AG20443 (cell line): Measurements from ENCODE around the gene THRAP3.

Experiments
- DNase-seq: peaks from one replicate; pipeline ENCODE4 v3.0.0; 2012; ENCODE audit warnings: low spot score, mixed read lengths

THRAP3 gene

GRCh38 chr1:36297062-36297461 is 72.8 kb downstream of the THRAP3 start:
- no peak for DNase-seq

DNA sequence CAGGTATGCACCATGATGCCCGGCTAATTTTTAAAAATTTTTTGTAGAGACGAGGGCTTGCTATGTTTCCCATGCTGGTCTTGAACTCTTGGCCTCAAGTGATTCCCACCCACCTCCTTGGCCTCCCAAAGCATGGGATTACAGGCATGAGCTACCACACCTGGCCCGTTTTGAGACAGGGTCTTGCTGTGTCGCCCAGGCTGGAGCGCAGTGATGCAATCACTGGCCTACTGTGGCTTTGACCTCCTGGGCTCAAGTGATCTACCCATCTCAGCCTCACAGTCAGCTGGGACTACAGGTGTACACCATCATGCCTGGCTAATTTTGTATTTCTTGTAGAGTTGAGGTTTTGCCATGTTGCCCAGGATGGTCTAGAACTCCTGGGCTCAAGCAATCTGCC is 74.4 kb downstream of the THRAP3 start:
- no peak for DNase-seq

GRCh38 chr1:36300526-36300925 is 76.3 kb downstream of the THRAP3 start:
- no peak for DNase-seq

- DNase-seq, result no peak
Measured at GRCh38 chr1:36301220-36301619, 77.0 kb downstream of the THRAP3 start.

DNA sequence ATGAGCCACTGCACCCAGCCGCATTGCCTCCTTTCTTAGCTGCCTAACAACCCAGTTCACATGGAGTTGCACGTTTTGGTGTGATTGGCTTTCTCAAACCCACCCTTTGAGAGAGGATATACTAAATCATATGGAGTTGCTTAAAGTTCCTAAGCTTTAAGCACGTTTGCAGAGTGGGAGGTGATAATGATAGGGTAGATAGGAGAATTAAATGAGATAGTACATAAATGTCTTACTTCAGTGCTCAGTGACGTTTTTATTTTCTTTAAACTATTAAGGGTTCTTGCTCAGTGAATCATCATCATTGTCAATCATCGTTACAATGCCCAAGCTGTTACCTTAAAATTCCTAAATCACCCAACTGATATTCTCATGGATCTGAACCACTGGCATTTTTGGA is 79.0 kb downstream of the THRAP3 start:
- no peak for DNase-seq

DNA sequence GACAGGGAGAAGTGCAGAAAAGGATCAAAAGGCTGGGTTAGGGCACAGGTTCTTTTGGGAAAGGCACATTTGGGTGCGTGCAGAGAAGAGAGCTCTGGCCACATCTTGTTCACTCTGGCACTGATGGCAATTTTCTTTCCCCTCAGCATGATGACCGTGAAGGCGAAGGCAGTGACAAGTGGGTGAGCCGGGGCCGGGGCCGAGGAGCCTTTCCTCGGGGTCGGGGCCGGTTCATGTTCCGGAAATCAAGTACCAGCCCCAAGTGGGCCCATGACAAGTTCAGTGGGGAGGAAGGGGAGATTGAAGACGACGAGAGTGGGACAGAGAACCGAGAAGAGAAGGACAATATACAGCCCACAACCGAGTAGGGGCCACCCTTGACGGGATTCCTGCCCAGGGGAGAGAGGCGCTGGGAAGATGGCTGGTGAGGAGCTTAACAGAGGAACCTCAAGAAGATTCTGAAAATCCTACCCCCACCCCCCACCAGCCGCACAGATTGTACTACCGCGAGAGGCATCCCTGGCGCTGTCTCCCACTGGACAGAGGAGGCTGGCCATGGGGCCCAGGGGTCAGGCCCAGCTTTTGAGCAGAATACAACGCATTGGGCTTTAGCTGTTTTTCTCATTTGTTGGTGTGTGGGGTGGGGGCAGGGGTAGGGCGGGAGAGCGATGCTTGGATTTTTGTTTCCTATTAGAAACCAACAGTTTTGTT is 79.6 kb downstream of the THRAP3 start:
- DNase-seq, result no peak

DNA sequence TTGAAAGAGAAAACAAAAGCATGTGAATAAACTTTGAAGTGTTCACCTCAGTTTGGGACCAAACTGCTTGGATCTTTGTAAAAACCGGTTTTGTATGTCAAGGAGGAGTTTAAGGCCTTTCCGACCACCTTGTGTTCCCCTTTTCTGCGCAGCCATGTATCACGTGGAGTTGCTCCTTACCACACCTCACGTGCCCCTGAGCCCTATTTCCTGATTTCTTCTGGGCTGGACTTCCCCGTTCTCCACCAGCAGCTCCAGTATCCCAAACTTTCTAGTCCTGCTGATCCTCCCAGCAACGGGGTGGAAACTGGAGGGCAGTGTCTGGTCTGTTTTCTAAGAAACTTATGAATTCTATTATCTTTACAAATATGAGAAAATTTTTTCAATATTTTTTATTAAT is 80.3 kb downstream of the THRAP3 start:
- DNase-seq, result no peak

DNA sequence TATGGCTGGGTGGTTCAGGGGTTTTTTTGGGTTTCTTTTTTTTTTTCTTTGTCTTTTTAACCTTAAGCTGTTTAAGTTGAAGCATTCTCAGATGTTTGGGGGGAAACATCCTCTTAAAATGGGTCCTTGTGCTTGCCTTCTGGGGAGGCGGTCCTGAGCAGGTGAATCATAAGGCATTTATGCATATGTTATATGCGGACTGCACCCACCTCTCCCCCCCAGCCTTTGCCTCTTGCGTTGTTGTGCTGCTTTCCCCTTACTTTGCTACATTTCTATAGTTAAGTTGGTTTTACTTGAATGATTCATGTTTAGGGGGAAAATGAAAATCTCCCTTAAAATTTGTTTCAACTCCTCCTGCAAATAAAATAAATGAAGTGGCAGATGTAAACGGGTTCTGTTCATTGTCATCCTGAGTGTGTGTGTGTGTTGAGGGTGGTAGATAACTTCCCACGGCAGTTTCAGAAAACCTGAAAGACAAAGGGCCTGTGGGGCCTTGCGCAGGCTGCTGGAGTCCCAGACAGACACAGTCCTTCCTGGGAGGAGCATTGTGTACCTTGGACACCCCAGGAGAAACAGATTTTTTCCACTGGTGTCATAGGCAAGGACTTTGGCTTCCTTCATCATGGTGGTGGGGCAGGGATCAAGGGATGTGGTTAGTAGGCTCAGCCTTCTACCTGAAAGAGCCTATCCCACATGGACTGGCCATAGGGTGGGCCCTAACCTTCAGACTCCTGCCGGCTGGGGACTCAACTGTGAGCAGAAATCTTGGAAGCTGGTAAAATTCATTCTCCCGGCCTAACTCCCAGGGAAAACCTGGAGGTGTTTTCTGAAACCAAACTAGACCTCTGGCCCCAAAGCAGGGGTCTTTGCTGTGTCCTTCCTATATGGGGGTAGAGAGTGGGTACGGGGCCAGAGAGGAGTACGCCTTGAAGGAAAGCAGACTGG is 81.0 kb downstream of the THRAP3 start:
- DNase-seq, result no peak

GRCh38 chr1:36305915-36306209 is 81.6 kb downstream of the THRAP3 start:
- no peak for DNase-seq

GRCh38 chr1:36306210-36306901 is 82.1 kb downstream of the THRAP3 start, which contains the start of gene SH3D21:
Gene SH3D21 (plus strand): TSS chr1:36306368. CDS start chr1:36306421, 53 bp downstream.
- DNase-seq, result peak; percentile 56

DNA sequence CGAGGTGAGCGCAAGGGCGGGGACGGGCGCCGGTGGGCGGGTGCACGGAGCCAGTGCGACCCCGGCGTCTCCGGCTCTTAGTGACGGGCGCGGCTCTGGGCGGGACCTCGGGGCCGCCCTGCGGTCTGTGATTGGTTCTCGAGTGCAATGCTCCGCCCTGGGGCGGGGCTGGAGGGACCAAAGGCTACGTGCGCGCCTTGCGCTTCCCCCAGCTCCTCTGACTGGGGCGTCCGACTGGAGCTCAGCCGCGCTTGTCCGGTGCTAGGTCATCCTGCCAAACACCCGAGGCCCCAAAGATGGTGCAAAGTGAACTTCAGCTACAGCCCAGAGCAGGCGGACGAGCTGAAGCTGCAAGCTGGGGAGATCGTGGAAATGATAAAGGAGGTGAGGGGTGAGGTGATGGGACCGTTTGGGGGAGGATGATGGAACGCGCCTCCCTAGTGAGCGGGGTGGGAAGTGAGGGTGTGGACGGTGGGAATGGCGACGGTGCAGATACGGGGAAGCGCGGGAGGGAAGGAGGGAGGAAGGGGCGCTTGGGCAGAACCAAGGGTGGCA is 82.7 kb downstream of the THRAP3 start:
- peak; percentile 98 for DNase-seq

- DNase-seq, result no peak
Measured at GRCh38 chr1:36307601-36308330, 83.5 kb downstream of the THRAP3 start.

DNA sequence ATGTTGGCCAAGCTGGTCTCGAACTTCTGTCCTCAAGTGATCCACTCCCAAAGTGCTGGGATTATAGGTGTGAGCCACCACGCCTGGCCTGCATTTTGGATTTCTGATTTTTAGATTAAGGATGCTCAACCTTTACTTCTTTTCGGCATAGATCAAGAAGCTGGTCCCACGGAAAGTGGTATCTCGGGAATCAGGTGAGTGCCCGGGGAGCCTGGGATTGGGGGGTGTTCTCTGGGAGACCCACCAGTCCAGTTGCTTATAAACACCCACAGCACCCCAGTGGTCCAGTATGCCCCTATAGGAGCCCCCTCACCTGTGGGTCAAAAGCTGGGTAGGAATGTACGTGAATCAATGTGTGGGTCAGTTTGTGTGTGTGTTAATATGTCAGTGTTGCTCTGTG is 85.2 kb downstream of the THRAP3 start:
- DNase-seq, result no peak

- no peak for DNase-seq
Measured at GRCh38 chr1:36320291-36320761, 96.1 kb downstream of the THRAP3 start.

- no peak for DNase-seq
Measured at GRCh38 chr1:36320767-36321118, 96.5 kb downstream of the THRAP3 start.

GRCh38 chr1:36321119-36321951 is 97.1 kb downstream of the THRAP3 start:
- peak; percentile 95 for DNase-seq

DNA sequence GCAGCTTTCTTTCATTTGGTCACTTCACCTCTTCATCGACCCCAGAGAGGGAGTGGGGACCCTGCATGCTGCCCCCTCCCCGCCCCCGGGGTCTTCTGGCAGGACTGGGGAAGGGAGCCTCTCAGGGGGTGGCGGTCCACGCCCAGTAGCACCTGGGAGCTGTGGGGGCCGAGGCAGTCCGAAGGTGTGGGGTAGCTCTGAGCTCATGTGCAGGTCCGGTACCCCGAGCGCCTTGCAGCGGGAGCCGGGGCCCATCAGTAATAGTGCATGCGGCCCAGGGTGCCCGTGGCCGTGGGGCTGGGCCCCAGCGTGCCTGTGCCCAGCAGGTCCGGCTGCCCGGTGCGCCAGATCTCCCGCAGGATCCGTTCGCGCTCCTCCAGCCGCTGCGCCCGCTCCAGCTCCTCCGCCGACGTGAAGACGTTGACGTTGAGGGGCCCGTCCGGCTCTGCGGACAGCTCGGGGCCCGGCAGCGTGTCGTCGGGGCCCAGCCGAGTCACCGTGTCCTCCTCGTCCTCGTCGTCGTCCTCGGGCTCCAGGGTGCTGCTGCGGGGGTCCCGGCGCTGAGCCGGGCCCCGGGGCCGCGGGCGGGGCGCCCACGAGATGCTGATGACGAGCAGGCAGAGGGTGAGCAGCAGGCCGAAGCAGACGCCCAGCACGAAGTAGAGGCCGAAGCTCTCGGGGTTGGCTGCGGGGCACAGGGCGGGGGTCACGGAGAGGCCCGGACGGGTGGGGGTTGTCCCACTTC is 98.0 kb downstream of the THRAP3 start:
- DNase-seq, result peak; percentile 47

- DNase-seq, result peak; percentile 68
Measured at GRCh38 chr1:36322786-36323635, 98.8 kb downstream of the THRAP3 start.
